Activated B cell treated with CpG ODN at 0.5 μM for 24 hours (primary cell): ENCODE data around the gene DTL. TPM values are rescaled to one million over a fixed set of nuclear protein-coding genes. Genes with fewer than 3 reads are reported as not detected.

Experiments used
- ATAC-seq: fragments of 200-7000 bp; cut with Tn5 transposase; one replicate; pipeline ENCODE4 v1.10.0; 2021; ENCODE audit warnings: low read depth, mild to moderate bottlenecking, moderate library complexity
- CTCF ChIA-PET: fragments of 350-600 bp; sonication (Branson Sonifier 250); formaldehyde crosslinking; loops from one replicate; lab custom pipeline; 2021; ENCODE audit warnings: antibody characterized with exemption; lab: Charles Lee
- POLR2A ChIA-PET: fragments of 350-600 bp; sonication (Branson Sonifier 250); formaldehyde crosslinking; loops from one replicate; lab custom pipeline; 2021; ENCODE audit warnings: antibody characterized with exemption; lab: Charles Lee
- DNase-seq: peaks from one replicate; pipeline ENCODE4 v3.0.0; 2022
- H3K27ac Mint-ChIP-seq: one replicate; pipeline ENCODE4 v1.8.0; 2020; ENCODE audit warnings: mixed read lengths
- H3K27me3 Mint-ChIP-seq: one replicate; pipeline ENCODE4 v1.8.0; 2021; ENCODE audit warnings: mixed read lengths
- H3K36me3 Mint-ChIP-seq: one replicate; pipeline ENCODE4 v1.8.0; 2021; ENCODE audit warnings: low read depth, mixed read lengths
- H3K4me1 Mint-ChIP-seq: one replicate; pipeline ENCODE4 v1.8.0; 2021; ENCODE audit warnings: mixed read lengths
- H3K4me3 Mint-ChIP-seq: one replicate; pipeline ENCODE4 v1.8.0; 2020; ENCODE audit warnings: mild to moderate bottlenecking, mixed read lengths
- H3K9me3 Mint-ChIP-seq: one replicate; pipeline ENCODE4 v1.8.0; 2020; ENCODE audit warnings: mixed read lengths
- CTCF ChIP-seq: fragments of 200-600 bp; IDR thresholded peaks from one replicate; pipeline ENCODE4 v1.8.0; 2022; ENCODE audit warnings: antibody characterized with exemption, mild to moderate bottlenecking
- intact Hi-C: fragments of 100-400 bp; cut with micrococcal nuclease; formaldehyde crosslinking; loops from one replicate; pipeline ENCODE4 v1.15.1; 2024
- total RNA-seq: library from RNA; stranded (reverse); gene quantifications from 2 replicates; pipeline ENCODE4 v1.2.3, GENCODE V29; 2022

Gene DTL
- total RNA-seq, 1 donor from 2014 or later: 5.0 TPM

- Mint-ChIP-seq H3K9me3 (no peaks in the 10 kb centered on the region), H3K36me3 (no peaks in the 10 kb centered on the region), H3K4me3 (no peak overlapping the region), H3K27ac (no peak overlapping the region), H3K27me3 (no peaks in the 10 kb centered on the region), H3K4me1 (no peaks in the 10 kb centered on the region)
- intact Hi-C loops: loop anchor here (10.0 kb wide), 1 partner anchor 717 kb away; no protein-coding TSS in a partner anchor
- DNase-seq: no peak
- ChIA-PET CTCF (no interaction called here), POLR2A (no interaction called here)
- ATAC-seq: no peak
- no peak for TF ChIP-seq CTCF
These were observed 32.2 kb downstream of the DTL start for GRCh38 chr1:212067787-212068186.

- CTCF ChIA-PET: interaction anchor here (0.6 to 4.8 kb wide), 37 partner anchors 8 to 710 kb away, joined by 3 to 236 read pairs (median 4); partner anchors contain the start of genes DTL, INTS7 and NENF
- ATAC-seq (peak; percentile 47), DNase-seq (no peak)
- H3K36me3 Mint-ChIP-seq: no peaks in the 10 kb centered on the region
- H3K9me3 Mint-ChIP-seq: no peaks in the 10 kb centered on the region
- H3K4me3 Mint-ChIP-seq: no peak overlapping the region
- POLR2A ChIA-PET: interaction anchor here (0.9 to 1.9 kb wide), 4 partner anchors 215 to 386 kb away, joined by 4 to 8 read pairs (median 6); partner anchors contain the start of gene PPP2R5A
- H3K27ac Mint-ChIP-seq: no peak overlapping the region
- H3K4me1 Mint-ChIP-seq: no peaks in the 10 kb centered on the region
- TF ChIP-seq CTCF: no peak
- H3K27me3 Mint-ChIP-seq: no peaks in the 10 kb centered on the region
- intact Hi-C loops: loop anchor here (1.0 to 5.0 kb wide), 5 partner anchors 220 to 926 kb away; no protein-coding TSS in a partner anchor
These were observed 35.3 kb downstream of the DTL start for GRCh38 chr1:212070720-212071302.

- Mint-ChIP-seq H3K36me3 (no peaks in the 10 kb centered on the region), H3K27ac (no peak overlapping the region), H3K4me3 (no peak overlapping the region), H3K27me3 (no peaks in the 10 kb centered on the region), H3K9me3 (no peaks in the 10 kb centered on the region), H3K4me1 (no peaks in the 10 kb centered on the region)
- ATAC-seq (no peak), DNase-seq (no peak)
- intact Hi-C loops: loop anchor here (5.0 kb wide), 1 partner anchor 925 kb away; no protein-coding TSS in a partner anchor
- no peak for TF ChIP-seq CTCF
- ChIA-PET CTCF (interaction anchor here (0.6 to 4.8 kb wide), 12 partner anchors 9 to 391 kb away, joined by 3 to 236 read pairs (median 18); partner anchors contain the start of gene PACC1), POLR2A (interaction anchor here (0.7 to 1.9 kb wide), 2 partner anchors 214 to 385 kb away, joined by 3 to 8 read pairs; no protein-coding TSS in a partner anchor)
These were observed 36.5 kb downstream of the DTL start for GRCh38 chr1:212072047-212072446.

- ATAC-seq (no peak), DNase-seq (no peak)
- CTCF ChIA-PET: interaction anchor here (3.7 to 4.5 kb wide), 4 partner anchors 11 to 382 kb away, joined by 21 to 236 read pairs (median 38); no protein-coding TSS in a partner anchor
- Mint-ChIP-seq H3K36me3 (no peaks in the 10 kb centered on the region), H3K4me1 (no peaks in the 10 kb centered on the region), H3K4me3 (no peak overlapping the region), H3K27me3 (no peaks in the 10 kb centered on the region), H3K27ac (no peak overlapping the region), H3K9me3 (no peaks in the 10 kb centered on the region)
- intact Hi-C loops: loop anchor here (5.0 kb wide), 1 partner anchor 924 kb away; no protein-coding TSS in a partner anchor
- TF ChIP-seq CTCF: no peak
- POLR2A ChIA-PET: no interaction called here
These were observed 37.9 kb downstream of the DTL start for GRCh38 chr1:212073490-212073889.

- no peak for TF ChIP-seq CTCF
- H3K9me3 Mint-ChIP-seq: no peaks in the 10 kb centered on the region
- intact Hi-C loops: loop anchor here (5.0 kb wide), 1 partner anchor 923 kb away; no protein-coding TSS in a partner anchor
- ATAC-seq: no peak
- no peak overlapping the region for H3K27ac Mint-ChIP-seq
- H3K4me3 Mint-ChIP-seq: no peak overlapping the region
- ChIA-PET POLR2A (no interaction called here), CTCF (interaction anchor here (1.1 kb wide), 1 partner anchor 382 kb away, joined by 4 read pairs; no protein-coding TSS in a partner anchor)
- H3K36me3 Mint-ChIP-seq: no peaks in the 10 kb centered on the region
- no peaks in the 10 kb centered on the region for H3K4me1 Mint-ChIP-seq
- no peaks in the 10 kb centered on the region for H3K27me3 Mint-ChIP-seq
- DNase-seq: no peak
These were observed 38.8 kb downstream of the DTL start for GRCh38 chr1:212074313-212074712.
